Superior temporal gyrus (tissue), 1 donor: Measurements from ENCODE around the gene SECTM1.
"Not testable (repeated sequence)": the region's sequence is repeated elsewhere in the genome, so short reads cannot be mapped to it uniquely, and the experiment has no call there.

Source experiments
- DNase-seq: peaks from one replicate; pipeline ENCODE4 v3.0.0-alpha.2; 2016; ENCODE audit errors: extremely low spot score

Gene SECTM1

GRCh38 chr17:82347994-82348393, 14.4 kb upstream of the SECTM1 start:
- DNase-seq = not testable (repeated sequence)

DNA sequence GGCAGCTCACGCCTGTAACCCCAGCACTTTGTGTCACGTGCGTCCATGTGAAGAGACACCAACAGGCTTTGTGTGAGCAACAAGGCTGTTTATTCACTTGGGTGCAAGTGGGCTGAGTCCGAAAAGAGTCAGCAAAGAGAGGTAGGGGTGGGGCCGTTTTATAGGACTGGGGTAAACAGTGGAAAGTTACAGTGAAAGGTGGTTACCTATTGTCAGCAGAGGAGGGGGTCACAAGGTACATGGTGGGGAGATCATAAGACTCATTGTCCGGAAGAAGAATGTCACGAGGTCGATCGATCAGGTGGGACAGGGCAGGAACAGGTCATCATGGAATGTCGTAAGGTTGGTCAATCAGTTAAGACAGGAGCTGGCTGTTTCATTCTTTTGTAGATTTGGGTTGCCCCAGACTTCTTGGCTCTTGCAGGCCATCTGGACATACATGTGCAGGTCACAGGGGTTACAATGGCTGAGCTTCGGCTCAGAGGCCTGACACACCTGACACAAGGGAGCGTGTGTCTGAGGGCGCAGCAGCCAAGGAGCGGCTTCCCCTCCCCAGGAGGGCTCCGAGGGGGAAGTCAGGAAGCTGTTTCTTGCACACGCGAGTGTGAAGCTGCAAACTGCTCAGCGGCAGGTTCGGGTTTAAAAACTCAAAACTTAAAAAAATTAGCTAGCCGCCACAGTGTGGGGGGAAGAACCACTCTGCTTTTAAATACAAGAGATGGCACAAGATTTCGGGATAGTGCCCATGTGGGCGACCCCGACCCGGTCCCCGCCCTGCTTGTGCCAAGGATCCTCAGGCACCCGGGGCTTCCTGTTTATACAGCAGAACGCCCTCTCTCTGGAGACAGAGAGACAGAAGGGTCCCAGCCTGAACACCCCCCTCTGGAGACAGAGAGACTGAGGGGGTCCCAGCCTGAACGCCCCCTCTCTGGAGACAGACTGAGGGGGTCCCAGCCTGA, 13.1 kb upstream of the SECTM1 start:
- DNase-seq = no peak

- no peak for DNase-seq
Measured at GRCh38 chr17:82345151-82345976, 11.8 kb upstream of the SECTM1 start.

- DNase-seq = no peak
Measured at GRCh38 chr17:82344175-82344907, 10.8 kb upstream of the SECTM1 start.

DNA sequence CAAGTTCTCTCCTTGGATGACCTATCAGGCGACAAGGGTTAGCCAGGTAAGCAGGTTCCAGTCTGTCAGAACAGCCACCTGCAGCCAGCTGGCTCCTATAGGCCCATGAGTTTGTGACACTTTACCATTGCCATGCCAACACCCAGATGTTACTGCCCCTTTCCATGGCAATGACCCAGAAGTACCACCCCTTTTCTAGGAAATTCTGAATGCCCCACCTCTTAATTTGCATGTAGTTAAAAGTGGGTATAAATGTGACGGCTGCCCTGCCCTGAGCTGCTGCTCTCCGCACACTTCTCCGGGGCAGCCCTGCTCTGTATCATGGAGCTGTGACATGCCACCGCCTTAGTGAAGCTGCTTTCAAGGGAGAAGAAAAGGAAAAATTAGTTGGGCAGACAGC, 10.0 kb upstream of the SECTM1 start:
- no peak for DNase-seq

GRCh38 chr17:82342361-82343079, 9.0 kb upstream of the SECTM1 start:
- DNase-seq = no peak

GRCh38 chr17:82339634-82340580, 6.3 kb upstream of the SECTM1 start:
- no peak for DNase-seq

DNA sequence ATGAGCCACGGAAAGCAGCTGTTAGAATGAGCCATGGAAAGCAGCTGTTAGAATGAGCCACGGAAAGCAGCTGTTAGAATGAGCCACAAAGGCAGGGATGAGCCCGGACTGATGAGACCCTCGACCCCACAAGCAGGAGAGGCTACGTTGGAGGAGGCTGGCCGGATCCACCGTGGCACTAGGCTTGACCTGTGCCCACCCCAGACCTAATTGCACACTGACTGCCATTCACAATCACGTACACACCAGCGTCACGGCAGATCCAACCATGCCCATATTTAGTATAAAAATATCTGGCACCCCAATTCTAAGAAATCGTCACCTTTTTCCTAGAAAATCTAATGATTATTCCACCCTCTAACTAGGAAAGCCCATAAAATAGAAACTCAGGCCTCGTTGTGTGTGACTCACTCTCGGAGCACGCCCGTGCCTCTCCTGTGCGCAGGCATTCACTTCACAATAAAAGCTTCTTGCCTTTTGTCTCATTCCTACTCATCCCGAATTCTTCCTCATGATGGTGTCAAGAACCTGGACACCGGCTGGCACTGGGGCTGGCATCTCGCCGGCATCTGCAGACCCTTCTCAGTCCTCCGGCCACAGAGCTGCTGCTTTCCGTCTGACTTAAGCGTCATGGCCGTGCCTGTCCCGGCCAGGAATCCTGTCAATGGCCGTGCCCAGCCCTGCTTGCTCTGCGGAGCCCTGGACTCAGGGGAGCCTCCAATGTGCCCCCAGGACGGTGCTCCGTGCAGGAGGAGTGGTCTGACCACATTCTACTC, 5.5 kb upstream of the SECTM1 start:
- DNase-seq = peak; percentile 13

DNA sequence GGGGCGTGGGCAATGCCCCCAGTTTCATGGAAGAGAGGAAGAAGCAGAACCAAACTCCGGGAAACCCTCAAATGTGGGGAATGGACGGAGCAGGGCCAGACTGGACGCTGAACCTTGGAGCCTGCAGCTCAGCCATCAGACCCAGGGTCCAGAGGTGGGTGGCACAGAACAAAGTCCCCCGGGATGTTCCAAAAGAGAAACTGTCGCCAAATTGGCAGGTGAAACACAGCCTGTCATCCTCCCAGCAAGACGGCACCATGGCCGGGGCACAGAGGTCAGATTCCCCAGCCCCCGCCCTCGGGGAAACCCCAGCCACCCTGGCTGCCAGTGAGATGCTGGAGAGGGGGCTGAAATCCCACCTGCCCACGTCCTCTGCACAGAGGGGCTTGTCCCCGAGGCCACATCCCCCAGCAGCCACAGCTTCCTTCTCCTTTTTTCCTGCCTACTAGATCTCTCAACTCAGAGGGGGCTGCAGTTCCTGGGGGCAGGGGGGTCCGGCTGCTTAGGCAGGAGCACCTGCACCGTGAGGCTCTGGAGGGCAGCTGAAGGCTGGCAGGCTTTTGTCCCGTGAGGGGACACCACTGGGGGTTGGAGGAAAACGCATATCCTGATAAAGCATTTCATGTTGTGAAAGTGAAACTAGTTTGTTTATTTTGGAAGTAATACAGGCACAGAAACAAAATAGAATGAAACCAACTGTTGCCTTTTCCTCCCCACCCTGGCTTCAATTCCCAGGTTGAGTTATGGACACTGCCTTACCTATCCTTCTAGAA, 1.2 kb upstream of the SECTM1 start:
- DNase-seq = no peak

DNA sequence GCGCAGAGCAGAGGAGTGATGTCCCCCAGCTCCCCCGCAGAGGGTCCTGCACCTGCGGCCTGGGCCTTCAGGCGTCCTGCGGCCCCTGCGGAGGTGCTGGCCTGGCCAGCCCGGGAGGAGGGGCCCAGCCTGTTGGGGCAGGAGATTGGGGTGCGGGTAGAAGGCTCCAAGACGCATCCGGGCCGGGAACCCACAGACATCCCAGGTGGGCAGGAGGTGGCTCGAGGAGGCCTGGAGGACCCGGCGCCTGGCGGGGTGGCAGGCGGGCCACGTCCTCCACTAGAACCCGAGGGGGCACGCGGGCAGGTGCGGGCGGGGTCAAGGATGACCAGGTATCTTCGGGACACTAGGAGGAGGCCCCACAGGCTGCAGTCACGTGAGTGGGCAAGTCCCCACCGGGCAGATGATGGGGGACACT, 647 bp upstream of the SECTM1 start:
- DNase-seq = no peak

- DNase-seq = no peak
Measured at GRCh38 chr17:82332669-82333278, 792 bp downstream of the SECTM1 start.

GRCh38 chr17:82331345-82331939, 2.1 kb downstream of the SECTM1 start:
- DNase-seq = no peak

DNA sequence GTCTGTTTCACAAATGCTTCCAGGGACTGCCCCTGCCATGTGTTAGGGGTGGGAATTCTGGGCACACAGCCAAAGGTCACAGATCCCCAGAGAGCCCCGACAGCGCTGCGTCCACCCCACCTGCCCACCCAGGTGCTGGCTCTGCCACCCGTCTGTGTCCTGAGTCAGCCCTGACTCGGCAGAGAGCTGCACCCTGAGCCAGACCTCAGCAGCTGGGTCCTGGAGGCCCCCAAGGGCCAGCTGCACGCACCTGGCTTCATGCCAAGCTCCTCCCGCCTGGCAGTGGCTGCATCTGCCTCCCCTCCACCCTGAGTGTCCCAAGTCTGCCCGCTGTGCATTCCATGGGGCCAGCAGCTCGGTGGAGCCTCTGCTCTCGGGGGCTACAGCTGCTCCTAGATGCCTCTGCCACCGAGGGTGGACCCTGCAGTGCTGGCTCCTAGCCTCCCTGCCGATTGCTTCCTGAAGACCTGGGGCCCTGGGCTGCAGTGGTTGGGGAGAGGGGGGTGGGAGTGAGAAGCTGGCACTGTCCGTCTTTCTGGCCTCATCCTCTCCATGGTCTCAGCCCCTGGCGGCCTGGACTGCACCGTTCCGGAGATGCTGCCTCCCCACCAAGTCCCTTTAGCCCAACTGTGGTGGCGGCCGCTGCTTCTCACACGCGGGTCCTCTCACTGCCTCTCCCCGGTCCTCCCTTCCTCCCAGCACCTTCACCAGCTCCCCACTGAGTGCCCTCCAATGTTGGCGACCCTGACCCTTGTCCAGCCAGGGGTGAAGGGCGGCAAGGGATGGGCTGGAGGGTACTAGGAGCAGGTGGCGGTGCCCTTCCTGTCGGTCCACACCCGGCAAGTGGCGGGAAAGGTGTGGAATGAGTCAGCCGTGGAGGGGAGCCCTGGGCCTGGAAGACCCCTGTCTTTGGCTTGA, 3.0 kb downstream of the SECTM1 start:
- DNase-seq = no peak

DNA sequence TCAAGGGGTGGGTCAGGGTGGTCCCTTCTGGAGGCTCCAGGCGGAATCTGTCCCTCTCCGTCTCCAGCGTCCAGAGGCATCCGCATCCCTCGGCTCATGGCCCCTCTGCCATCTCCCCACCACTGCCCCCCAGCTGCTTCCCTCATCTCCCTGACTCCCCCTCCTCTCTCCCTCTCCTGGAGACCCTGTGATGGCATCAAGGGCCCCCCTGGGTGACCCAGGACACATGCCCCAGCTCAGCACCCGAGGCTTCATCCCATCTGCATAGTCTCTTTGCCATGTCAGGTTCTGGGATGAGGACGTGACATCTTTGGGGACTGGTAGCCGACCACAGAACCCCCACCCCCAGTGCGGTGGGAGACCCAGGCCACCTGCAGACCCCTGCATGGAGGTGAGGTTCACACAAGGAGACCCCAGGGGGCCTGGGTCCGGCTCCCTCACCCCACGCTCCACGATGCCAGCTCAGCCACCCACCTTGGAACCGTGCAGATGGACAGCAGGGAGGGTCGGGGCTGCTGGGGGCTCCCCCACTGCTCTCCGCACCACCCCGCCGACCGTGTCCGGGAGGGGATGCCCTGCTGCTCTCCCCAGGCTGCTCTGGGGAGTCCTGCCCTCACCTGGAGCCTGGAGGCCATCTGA, 3.8 kb downstream of the SECTM1 start:
- no peak for DNase-seq

GRCh38 chr17:82328994-82329507, 4.5 kb downstream of the SECTM1 start:
- DNase-seq = no peak
